ENCODE data around the gene DAAM2. TPM values are rescaled to one million over a fixed set of nuclear protein-coding genes. Genes with fewer than 3 reads are reported as not detected.

The DAAM2 gene
- total RNA-seq, 1 donor from 2014 or later: not detected

GRCh38 chr6:39880594-39880993, 88.4 kb downstream of the DAAM2 start:
- TF ChIP-seq CTCF (IDR thresholded peaks at IDR 0.05): no peak
- ChIA-PET CTCF (no interaction called here), POLR2A (no interaction called here)
- H3K4me1 Mint-ChIP-seq: no peaks in the 10 kb centered on the region
- no peak overlapping the region for H3K27ac Mint-ChIP-seq
- DNase-seq: no peak
- H3K4me3 Mint-ChIP-seq: no peak overlapping the region
- H3K9me3 Mint-ChIP-seq: no peaks in the 10 kb centered on the region
- no peak for ATAC-seq (ENCODE audit: low read depth)
- H3K27me3 Mint-ChIP-seq: peaks cover under 1% of the 10 kb centered on the region
- no peaks in the 10 kb centered on the region for H3K36me3 Mint-ChIP-seq (ENCODE audit: low read depth)
- intact Hi-C loops (cut with micrococcal nuclease): no loop called here

GRCh38 chr6:39881851-39882530, 89.8 kb downstream of the DAAM2 start:
- CTCF ChIA-PET: no interaction called here
- no peak for TF ChIP-seq CTCF (IDR thresholded peaks at IDR 0.05)
- peaks cover 12% of the 10 kb centered on the region for H3K27me3 Mint-ChIP-seq

GRCh38 chr6:39882531-39882899, 90.3 kb downstream of the DAAM2 start:
- Mint-ChIP-seq H3K27ac (no peak overlapping the region), H3K4me3 (no peak overlapping the region), H3K36me3 (ENCODE audit: low read depth) (no peaks in the 10 kb centered on the region), H3K27me3 (peaks cover 12% of the 10 kb centered on the region), H3K9me3 (no peaks in the 10 kb centered on the region), H3K4me1 (no peaks in the 10 kb centered on the region)
- ATAC-seq (ENCODE audit: low read depth) (no peak), DNase-seq (no peak)
- CTCF ChIA-PET: no interaction called here
- POLR2A ChIA-PET: no interaction called here
- no peak for TF ChIP-seq CTCF (IDR thresholded peaks at IDR 0.05)
- intact Hi-C loops (cut with micrococcal nuclease): no loop called here

More at GRCh38 chr6:39881851-39882530, 89.8 kb downstream of the DAAM2 start:
- POLR2A ChIA-PET: no interaction called here
- Mint-ChIP-seq H3K4me1 (no peaks in the 10 kb centered on the region), H3K36me3 (ENCODE audit: low read depth) (no peaks in the 10 kb centered on the region), H3K4me3 (no peak overlapping the region), H3K27ac (no peak overlapping the region), H3K9me3 (no peaks in the 10 kb centered on the region)
- intact Hi-C loops (cut with micrococcal nuclease): no loop called here
- DNase-seq (no peak), ATAC-seq (ENCODE audit: low read depth) (no peak)

GRCh38 chr6:39884696-39885095, 92.5 kb downstream of the DAAM2 start:
- POLR2A ChIA-PET: no interaction called here

GRCh38 chr6:39885691-39886090, 93.5 kb downstream of the DAAM2 start:
- Mint-ChIP-seq H3K27me3 (peaks cover 18% of the 10 kb centered on the region), H3K4me1 (no peaks in the 10 kb centered on the region), H3K9me3 (no peaks in the 10 kb centered on the region), H3K4me3 (no peak overlapping the region), H3K36me3 (ENCODE audit: low read depth) (no peaks in the 10 kb centered on the region), H3K27ac (no peak overlapping the region)
- CTCF ChIA-PET: no interaction called here
- no peak for TF ChIP-seq CTCF (IDR thresholded peaks at IDR 0.05)
- ATAC-seq (ENCODE audit: low read depth): no peak
- POLR2A ChIA-PET: no interaction called here
- intact Hi-C loops (cut with micrococcal nuclease): no loop called here
- no peak for DNase-seq

More at GRCh38 chr6:39884696-39885095, 92.5 kb downstream of the DAAM2 start:
- CTCF ChIA-PET: no interaction called here
- H3K4me3 Mint-ChIP-seq: no peak overlapping the region
- peaks cover 18% of the 10 kb centered on the region for H3K27me3 Mint-ChIP-seq
- ATAC-seq (ENCODE audit: low read depth) (no peak), DNase-seq (no peak)
- intact Hi-C loops (cut with micrococcal nuclease): no loop called here
- H3K27ac Mint-ChIP-seq: no peak overlapping the region
- H3K4me1 Mint-ChIP-seq: no peaks in the 10 kb centered on the region
- TF ChIP-seq CTCF (IDR thresholded peaks at IDR 0.05): no peak
- no peaks in the 10 kb centered on the region for H3K9me3 Mint-ChIP-seq
- H3K36me3 Mint-ChIP-seq (ENCODE audit: low read depth): no peaks in the 10 kb centered on the region
